Neural crest cell (in vitro differentiated cells): ENCODE data around the gene EZR. TPM values are rescaled to one million over a fixed set of nuclear protein-coding genes. Genes with fewer than 3 reads are reported as not detected.
A peak's percentile ranks its signal among the peaks of the same experiment; 100 is the strongest.

Experiments used
- DNase-seq: peaks from one replicate; pipeline ENCODE4 v3.0.0; 2021; ENCODE audit warnings: low read depth, mixed read lengths, low spot score
- H3K27ac Mint-ChIP-seq: one replicate; pipeline ENCODE4 v1.8.0; 2021; ENCODE audit warnings: mild to moderate bottlenecking, mixed read lengths; ENCODE audit not compliant: unreplicated experiment
- H3K27me3 Mint-ChIP-seq: 2 replicates; pipeline ENCODE4 v1.8.0; 2021; ENCODE audit warnings: low read depth, mild to moderate bottlenecking, mixed read lengths
- H3K36me3 Mint-ChIP-seq: 2 replicates; pipeline ENCODE4 v1.8.0; 2021; ENCODE audit warnings: low read depth, mild to moderate bottlenecking, mixed read lengths
- H3K4me1 Mint-ChIP-seq: 2 replicates; pipeline ENCODE4 v1.8.0; 2021; ENCODE audit warnings: mixed read lengths
- H3K4me3 Mint-ChIP-seq: one replicate; pipeline ENCODE4 v1.8.0; 2021; ENCODE audit warnings: mild to moderate bottlenecking, mixed read lengths
- H3K9me3 Mint-ChIP-seq: 2 replicates; pipeline ENCODE4 v1.8.0; 2021; ENCODE audit warnings: mixed read lengths
- total RNA-seq: library from RNA; stranded (reverse); gene quantifications from 2 replicates; pipeline ENCODE4 v1.2.1, GENCODE V29; 2021
- TF ChIP-seq, protein P1 (sequence below): fragments of 200-600 bp; sonication (generic); conservative IDR thresholded peaks from 2 replicates; pipeline ENCODE4 v1.5.0; 2021; ENCODE audit warnings: antibody characterized with exemption, mild to moderate bottlenecking

EZR gene
- total RNA-seq, 1 donor from 2014 or later: 88.2 TPM

DNA sequence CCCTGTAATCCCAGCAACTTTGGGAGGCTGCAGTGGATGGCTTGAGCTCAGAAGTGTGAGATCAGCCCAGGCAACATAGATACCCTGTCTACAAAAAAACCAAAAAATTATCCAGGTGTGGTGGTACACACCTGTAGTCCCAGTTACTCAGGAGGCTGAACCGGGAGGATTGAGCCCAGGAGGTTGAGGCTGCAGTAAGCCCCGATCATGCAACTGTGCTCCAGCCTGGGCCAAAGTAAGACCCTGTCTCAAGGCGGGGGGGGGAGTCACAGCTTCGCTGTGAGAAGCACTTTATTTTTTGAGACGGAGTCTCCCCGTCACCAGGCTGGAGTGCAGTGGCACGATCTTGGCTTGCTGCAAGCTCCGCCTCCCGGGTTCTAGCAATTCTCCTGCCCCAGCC, 54.2 kb downstream of the EZR start:
- TF ChIP-seq, protein P1, sequence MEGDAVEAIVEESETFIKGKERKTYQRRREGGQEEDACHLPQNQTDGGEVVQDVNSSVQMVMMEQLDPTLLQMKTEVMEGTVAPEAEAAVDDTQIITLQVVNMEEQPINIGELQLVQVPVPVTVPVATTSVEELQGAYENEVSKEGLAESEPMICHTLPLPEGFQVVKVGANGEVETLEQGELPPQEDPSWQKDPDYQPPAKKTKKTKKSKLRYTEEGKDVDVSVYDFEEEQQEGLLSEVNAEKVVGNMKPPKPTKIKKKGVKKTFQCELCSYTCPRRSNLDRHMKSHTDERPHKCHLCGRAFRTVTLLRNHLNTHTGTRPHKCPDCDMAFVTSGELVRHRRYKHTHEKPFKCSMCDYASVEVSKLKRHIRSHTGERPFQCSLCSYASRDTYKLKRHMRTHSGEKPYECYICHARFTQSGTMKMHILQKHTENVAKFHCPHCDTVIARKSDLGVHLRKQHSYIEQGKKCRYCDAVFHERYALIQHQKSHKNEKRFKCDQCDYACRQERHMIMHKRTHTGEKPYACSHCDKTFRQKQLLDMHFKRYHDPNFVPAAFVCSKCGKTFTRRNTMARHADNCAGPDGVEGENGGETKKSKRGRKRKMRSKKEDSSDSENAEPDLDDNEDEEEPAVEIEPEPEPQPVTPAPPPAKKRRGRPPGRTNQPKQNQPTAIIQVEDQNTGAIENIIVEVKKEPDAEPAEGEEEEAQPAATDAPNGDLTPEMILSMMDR: no peak
- Mint-ChIP-seq H3K9me3 (no peaks in the 10 kb centered on the region), H3K4me1 (no peaks in the 10 kb centered on the region), H3K36me3 (peaks cover 7% of the 10 kb centered on the region), H3K27ac (no peak overlapping the region), H3K4me3 (no peak overlapping the region), H3K27me3 (no peaks in the 10 kb centered on the region)
- no peak for DNase-seq

DNA sequence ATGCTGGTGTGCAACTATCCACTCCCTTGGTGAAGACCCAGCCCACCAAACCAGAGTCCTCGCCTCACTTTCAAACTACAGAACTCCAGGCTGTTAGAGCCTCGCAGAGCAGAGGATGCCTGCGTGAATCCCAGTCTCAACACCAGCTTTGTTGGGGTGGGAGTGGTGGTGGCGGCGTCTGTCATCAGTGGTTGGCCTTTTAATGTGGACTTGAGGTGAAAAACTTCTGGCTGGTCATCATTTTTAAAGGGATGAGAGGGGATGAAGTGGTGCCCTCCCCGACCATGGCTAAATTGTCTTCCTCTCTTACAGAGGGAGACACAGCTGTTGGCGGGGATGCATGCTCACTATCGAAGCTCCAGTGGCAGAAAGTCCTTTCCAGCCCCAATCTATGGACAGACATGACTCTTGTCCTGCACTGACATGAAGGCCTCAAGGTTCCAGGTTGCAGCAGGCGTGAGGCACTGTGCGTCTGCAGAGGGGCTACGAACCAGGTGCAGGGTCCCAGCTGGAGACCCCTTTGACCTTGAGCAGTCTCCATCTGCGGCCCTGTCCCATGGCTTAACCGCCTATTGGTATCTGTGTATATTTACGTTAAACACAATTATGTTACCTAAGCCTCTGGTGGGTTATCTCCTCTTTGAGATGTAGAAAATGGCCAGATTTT, 54.9 kb downstream of the EZR start:
- peaks cover 5% of the 10 kb centered on the region for H3K36me3 Mint-ChIP-seq

DNA sequence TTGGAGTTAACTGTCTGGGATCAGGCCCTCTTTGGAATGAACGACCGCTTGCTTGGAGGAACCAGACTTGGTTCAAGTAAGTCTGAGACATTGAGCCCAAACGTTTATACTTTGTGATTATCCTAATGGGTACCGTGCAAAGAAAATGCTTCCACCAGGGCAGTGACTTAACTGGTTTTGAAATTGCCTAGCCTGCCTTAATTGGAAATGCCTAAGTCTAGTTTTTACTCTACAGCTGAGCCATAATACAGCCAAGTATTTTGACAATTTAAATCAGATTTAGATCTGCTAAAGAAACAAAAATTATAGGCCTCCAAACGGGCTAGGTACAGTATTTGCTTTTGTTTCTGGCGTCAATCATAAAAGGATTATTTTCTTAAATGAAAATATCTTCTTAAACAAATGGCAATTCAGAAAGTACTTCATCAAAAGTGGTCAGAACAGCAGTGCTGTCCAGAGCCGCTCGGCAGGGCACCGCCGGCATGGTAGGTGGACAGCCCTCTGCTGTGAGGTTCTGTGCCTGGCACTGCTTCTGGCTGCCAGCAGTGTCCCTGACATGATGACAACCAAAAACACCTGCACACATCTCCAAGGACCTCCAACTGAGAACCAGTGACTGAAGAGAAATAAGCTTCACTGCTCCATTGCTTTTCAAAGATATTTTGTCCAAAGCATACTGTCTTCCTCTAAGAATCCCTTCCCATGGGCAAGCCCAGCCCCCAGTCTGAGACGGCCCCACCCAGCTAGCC, 55.6 kb downstream of the EZR start:
- Mint-ChIP-seq H3K9me3 (no peaks in the 10 kb centered on the region), H3K27ac (peak overlapping the region; percentile 62), H3K36me3 (peaks cover 4% of the 10 kb centered on the region), H3K27me3 (no peaks in the 10 kb centered on the region), H3K4me3 (no peak overlapping the region), H3K4me1 (no peaks in the 10 kb centered on the region)
- DNase-seq: no peak
- TF ChIP-seq, protein P1: no peak

More for the DNA sequence above, 54.9 kb downstream of the EZR start:
- TF ChIP-seq, protein P1: no peak
- no peak for DNase-seq
- Mint-ChIP-seq H3K27me3 (no peaks in the 10 kb centered on the region), H3K4me3 (no peak overlapping the region), H3K27ac (no peak overlapping the region), H3K9me3 (no peaks in the 10 kb centered on the region), H3K4me1 (no peaks in the 10 kb centered on the region)

DNA sequence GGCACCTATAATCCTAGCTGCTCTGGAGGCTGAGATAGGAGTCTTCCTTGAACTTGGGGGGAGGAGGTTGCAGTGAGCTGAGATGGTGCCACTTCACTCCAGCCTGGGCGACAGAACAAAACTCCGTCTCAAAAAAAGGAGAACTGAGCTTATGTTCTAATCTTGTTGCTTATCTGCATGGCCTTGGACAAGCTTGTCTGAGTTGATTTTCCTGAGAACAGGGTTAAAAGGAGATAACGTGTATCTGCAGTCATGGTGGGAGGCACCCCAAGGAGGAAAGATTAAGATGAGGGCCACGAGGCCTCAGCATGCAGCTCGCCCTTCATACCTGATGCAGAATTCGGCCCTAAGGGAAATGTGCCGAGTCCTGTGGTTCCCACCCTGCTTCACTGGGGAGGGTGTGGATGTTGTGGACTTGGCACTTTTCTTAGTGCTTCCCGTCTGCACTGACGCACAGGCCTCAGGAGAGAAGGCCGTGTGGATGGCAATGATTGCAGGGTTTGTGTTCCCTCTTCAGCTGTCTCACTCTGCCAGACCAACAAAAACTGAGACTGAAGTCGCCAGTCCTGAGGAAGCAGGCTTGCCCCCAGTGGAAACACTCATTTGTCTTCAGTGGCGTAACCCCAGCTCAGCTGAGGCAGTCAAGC, 56.3 kb downstream of the EZR start:
- TF ChIP-seq, protein P1: no peak
- Mint-ChIP-seq H3K36me3 (peaks cover 4% of the 10 kb centered on the region), H3K27ac (peak overlapping the region; percentile 62), H3K27me3 (no peaks in the 10 kb centered on the region), H3K4me1 (no peaks in the 10 kb centered on the region), H3K9me3 (no peaks in the 10 kb centered on the region), H3K4me3 (no peak overlapping the region)
- no peak for DNase-seq

DNA sequence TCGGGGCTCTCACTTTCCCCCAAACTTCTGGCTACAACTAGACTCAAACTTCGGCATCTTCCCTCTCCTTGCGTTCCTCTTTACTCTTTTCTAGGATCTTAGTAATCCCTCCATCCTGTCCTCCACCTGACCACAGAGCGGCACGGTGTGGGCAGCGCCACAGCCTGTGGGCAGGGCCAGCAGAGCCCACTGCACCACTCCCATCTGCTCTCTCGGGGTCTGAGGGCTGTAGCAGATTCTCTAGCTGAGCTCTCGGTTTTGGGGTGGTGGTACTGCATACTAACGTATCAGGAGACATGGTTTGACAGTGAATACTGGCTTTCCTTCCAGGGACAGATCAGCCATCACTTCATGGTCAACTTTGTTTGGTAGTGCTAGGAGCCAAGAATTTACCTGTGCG, 57.4 kb downstream of the EZR start:
- TF ChIP-seq, protein P1: no peak
- H3K4me3 Mint-ChIP-seq: no peak overlapping the region
- no peak for DNase-seq
- no peaks in the 10 kb centered on the region for H3K36me3 Mint-ChIP-seq
- no peak overlapping the region for H3K27ac Mint-ChIP-seq
- no peaks in the 10 kb centered on the region for H3K4me1 Mint-ChIP-seq
- H3K27me3 Mint-ChIP-seq: no peaks in the 10 kb centered on the region
- no peaks in the 10 kb centered on the region for H3K9me3 Mint-ChIP-seq
